NOMO-1 (cell line): Measurements from ENCODE around the gene DGKQ.

Source experiments
- DNase-seq, 2 experiments: peaks; one replicate each; lab custom pipeline; 2025; ENCODE audit not compliant: unreplicated experiment in 2 of 2; lab: John Stamatoyannopoulos, UW

The DGKQ gene

DNA sequence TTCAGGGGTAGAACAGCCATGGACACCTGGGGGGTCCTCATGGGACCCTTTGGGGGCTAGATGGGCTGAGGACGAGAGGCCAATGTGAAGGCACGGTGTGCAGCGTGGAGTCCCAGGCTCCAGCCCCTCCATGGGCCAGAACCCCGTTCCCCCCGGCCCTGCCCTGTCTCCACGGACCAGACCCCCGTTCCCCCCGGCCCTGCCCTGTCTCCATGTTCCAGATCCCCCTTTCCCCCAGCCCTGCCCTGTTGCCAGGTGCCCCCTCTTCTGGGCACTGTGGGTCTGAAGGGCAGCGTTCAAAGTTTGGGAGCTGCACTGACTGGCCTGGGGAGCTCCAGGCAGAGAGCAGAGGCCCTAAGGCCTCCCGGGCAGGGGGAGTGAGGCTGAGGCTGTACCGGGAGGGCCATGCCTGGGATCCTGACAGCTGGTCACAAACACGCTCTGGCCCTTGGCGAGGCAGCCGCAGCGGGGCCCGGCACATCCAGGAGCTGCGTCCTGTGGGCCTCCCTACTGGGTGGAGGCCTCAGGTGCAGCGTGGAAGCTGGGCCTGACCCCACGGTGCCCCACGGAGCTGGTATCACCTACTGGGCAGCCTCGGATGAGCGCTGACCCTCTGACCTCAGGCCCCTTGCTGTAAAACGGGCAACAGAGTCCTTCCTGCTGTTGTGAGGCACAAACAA is 8.9 kb downstream of the DGKQ start:
- no peak for DNase-seq

DNA sequence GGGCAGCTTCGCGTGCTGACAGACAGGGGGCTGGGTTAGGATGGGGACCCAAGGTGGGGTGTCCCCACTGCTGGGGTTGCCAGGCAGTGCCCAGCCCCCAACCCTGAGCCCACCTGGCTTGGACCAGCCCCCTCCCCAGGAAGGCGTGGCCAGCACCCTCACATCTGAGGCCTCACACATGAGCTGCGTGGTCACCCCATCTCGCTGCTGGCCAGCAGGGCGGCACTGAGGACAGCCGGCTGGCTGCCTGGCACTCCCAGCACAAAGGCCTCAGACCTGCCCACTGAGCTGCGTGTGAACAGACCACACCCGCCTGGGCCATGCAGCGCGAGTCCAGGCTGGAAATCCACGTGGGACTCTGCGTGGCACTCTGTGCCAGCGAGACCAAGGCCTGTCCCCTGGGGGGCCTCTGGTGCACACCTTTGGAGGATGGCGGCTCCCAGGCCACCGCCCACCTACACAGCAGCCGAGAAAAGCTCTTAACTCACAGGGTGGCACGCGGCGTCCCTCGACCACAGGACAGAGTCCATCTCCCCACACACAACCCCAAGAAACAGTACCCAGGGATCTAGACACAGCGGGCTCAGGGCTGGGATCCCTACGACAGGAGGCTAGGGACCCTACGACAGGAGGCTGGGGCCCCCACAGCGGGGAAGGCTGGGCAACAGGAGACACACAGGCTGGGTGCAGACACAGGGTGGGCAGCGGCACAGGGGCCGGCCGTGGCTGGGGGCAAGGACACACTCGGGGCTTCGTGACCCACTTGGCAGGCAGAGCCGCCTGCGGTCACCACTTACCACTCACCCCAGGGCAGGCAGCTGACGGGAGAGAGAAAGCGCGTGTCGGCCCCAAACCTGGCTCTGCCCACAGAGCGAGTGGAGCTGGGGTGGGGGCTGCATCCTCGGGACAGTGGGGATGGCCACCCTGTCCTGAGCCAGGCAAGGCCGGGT is 9.8 kb downstream of the DGKQ start:
- DNase-seq, result no peak

DNA sequence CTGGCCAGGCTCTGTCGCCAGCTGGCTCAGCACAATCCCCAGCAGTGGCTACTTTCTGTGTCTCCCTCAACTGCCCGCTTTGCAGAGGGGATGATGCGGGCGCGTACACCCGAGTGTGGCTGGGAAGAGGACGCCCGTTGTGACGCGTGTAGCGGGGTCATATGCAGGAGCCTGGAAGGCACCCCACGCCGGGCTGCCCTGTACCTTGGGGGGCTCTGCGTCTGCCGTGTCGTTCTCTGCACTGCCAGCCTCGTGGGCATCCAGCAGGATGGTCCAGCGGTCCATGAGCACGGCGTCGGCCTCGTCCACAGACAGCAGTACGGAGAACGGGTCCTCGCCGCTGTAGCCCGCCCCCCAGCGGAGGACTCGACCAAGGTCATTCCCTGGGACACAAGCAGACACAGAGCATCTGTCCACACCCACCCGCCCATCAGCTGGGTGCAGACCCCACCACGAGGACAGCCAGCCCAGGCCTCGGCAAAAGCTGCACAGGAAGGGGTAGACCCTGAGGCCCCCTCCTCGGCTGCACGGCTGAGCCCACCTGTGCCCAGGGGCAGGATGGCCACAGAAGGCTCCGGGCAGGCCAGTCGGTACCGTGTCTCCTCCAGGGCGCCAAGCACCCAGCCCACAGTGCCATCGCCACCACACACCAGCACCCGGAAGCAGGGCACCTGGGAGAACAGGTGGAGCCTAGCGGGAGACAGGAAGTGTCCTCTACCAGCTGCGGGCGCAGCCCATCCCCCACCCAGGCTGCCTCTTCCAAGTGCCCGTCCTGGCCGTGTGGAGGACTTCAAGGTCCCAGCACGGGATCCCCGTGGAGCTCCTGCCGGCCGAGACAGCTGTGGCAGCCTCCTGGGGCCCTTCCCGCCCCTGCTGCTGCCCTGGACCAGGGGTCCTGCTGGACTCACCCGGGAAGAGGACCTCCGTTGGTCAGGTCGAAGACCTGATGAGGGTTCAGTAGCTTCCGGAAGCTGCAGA is 10.8 kb downstream of the DGKQ start:
- no peak for DNase-seq

DNA sequence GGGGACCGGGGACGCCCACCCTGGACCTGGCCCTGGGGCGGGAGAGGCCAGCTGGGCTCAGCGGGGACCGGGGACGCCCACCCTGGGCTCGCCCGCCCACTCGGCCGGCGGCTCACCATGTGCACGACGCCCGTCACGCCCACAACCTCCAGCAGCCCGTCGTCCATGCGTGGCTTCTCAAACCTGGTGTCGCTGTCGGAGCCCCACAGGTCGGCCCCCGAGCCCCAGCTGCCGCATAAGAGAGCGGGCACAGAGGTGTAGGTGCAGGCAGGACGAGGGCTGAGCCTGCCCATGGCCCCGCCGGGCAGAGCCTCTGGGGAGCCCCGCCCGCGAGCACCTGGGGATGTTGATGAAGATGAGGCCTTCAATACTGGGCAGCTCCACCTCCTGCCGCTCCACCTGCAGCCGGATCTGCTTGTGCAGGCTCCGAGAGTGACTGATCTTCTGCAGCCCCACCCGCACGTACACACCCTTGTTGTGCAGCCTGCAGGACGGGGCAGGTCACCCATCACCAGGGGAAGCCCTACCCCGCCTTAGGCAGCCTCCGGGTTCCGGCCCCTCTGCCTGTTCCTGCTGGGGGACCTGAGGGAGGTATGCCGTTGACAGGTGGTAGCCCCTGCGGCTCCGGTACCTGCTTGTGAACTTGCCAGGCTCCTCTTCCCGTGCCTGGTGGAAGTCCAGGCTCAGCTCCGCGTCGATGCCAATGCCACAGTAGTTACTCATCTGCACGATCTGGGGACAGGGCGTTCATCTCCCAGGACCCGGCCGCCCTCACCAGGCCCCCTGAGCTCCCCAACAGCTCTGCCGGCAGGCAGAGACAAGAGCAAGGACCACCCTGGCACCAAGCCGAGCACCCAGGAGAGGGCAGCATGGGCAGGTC is 11.8 kb downstream of the DGKQ start:
- no peak for DNase-seq

DNA sequence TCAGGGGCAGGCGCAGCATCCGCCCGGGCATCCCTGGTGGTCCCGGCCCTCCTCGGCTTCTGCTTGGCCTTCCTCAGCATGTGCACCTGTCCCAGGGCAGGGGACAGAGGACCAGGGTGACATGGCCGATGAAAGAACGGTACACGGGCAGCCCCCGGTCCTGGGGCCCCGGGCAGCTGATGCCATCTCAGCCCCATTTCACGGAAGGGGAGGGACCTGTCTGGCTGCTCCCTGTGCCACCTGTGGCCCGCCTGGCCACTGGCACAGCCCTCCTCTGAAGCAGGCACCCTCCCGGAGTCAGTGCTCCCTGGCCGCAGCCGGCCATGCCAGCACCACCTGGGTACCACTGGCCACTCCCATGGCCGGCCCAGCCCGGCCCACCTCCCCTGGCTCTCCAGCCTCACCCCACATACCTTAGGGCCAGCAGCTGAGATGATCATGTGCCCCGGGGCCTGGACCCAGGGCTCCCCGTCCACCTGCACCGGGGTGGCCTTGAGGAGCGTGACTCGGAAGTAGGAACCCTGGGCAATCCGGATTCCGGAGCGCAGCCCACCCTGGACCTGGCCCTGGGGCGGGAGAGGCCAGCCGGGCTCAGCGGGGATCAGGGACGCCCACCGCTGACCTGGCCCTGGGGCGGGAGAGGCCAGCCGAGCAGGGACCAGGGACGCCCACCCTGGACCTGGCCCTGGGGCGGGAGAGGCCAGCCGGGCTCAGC is 12.6 kb downstream of the DGKQ start:
- no peak for DNase-seq

DNA sequence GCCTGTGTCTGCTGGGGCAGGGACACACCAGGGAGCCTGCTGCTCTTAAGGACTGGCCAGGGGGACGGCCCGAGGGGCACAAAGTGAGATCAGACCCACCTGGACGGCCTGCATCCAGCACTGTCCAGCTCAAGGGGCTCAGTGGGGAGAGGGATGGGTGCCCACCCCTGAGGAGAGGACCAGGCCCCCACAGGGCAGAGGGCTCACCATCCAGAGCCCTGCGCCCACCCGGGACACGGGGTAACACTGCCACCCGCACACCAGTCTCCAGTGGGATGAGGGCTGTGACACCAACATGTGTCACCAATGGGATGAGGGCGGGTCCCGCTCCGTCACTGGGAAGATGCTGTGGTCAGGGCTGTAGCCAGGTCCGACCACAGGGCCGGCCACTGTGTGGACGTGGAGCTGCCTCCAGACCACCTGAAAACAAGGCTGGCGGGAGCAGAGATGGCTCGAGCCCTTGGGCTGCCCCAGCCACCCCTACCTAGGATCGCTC is 13.2 kb downstream of the DGKQ start:
- DNase-seq, result no peak

DNA sequence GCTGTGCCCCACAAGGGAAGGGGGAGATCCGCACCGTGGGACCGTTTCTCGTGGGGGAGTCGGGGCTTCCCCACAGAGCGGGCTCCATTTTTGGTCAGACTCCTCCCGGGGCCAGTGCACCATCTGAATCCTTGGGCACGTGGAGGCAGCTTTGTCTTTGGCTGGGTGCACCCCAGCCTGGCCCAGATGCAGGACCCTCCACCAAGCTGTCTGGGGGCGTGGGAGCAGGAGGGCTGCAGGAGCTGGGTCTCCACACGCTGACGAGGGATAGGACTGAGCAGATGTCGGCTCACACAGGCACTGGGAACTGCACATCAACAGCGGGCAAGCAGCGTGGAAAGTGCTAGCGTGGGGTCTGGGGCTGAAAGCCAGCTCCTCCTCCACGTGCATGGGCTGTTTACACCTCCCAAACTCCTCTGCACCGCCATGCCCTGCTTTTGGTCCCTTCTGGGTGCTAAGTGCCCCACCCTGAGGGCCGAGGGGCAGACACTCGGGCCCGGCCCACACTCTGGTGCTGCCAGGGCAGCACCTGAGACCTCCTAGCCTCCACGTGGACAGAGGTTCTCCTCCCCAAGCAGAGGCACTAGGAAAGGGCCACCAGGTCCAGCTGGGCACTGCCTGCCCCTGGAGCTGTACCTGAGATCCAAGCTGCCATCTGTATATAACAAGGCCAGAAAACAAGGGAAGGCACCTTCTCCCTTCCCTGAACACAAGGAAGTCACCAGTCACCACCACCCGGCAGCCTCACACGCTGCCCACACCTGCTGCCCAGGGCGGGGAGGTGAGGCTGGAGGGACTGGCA is 13.8 kb downstream of the DGKQ start:
- DNase-seq, result no peak

DNA sequence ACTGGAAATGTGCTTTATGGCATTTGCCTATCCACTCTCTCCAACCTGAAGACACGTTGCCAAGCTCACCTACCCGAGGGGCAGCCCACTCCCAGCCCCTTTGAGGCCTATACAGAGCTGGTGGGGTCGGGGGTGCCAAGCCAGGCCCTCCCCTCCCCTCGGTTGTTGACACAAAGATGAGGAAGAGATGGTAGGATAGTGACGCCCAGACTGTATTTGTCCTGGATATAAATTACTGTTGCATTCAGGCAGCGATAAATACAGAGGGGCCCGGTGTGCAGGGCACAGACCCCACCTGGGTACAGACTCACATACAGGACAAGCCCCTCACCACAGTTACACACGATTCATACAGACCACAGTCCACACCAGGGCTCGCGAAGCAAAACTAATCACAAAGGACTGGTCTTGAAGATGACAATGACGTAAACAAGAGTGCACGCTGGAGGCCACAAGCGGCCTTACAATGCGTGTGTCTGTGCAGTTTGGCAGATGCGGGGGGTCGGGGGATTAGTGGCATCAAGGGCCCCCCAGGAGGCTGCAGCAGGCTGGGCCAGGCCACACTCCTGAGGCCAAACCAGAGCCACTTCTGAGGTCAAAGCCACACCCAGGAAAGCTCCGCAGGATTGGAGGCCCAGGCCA is 14.6 kb downstream of the DGKQ start:
- no peak for DNase-seq

DNA sequence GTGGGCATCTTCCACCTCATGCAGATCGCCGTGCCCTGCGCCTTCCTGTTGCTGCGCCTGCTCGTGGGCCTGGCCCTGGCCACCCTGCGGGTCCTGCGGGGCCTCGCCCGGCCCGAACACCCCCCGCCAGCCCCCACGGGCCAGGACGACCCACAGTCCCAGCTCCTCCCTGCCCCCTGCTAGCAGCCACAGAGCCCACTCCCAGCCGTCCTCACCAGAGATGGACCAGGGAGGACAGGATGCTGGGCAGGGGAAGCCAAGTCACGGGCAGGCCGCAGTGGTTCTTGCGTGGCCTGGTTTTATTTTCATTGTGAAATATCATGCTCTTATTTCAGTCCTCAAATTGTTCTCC is 15.1 kb downstream of the DGKQ start:
- no peak for DNase-seq

DNA sequence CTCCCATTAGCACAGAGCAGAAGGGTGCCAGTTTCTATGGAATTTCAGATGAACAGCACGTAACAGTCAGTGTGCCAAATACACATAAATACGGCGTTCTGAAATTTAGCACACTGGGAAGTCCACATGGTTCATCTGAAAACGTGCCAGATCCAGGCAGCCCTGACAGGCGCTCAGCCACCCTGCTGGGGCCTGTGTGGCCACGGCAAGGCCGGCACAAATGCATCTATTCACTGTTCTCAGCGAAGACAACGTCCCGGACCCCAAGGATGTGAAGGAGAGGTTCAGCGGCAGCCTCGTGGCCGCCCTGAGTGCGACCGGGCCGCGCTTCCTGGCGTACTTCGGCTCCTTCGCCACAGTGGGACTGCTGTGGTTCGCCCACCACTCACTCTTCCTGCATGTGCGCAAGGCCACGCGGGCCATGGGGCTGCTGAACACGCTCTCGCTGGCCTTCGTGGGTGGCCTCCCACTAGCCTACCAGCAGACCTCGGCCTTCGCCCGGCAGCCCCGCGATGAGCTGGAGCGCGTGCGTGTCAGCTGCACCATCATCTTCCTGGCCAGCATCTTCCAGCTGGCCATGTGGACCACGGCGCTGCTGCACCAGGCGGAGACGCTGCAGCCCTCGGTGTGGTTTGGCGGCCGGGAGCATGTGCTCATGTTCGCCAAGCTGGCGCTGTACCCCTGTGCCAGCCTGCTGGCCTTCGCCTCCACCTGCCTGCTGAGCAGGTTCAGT is 15.6 kb downstream of the DGKQ start:
- DNase-seq, result no peak

DNA sequence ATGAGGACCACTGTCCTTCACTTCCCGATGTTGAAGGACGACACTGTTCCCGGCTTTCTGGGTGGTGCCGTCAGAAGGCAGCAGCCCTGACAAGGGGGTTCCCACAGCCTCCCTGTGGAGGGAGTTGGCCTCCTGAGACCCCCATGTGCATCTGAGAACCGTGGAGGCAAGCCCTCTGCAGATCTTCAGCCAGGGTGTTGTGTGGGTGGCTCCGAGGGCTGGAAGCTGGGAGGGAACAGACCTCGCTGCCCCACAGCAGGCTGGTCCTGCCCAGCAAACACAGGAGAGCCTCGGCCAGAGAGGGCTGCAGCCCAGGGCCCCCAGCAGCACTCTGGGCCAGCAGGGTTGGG is 16.2 kb downstream of the DGKQ start:
- DNase-seq, result no peak

DNA sequence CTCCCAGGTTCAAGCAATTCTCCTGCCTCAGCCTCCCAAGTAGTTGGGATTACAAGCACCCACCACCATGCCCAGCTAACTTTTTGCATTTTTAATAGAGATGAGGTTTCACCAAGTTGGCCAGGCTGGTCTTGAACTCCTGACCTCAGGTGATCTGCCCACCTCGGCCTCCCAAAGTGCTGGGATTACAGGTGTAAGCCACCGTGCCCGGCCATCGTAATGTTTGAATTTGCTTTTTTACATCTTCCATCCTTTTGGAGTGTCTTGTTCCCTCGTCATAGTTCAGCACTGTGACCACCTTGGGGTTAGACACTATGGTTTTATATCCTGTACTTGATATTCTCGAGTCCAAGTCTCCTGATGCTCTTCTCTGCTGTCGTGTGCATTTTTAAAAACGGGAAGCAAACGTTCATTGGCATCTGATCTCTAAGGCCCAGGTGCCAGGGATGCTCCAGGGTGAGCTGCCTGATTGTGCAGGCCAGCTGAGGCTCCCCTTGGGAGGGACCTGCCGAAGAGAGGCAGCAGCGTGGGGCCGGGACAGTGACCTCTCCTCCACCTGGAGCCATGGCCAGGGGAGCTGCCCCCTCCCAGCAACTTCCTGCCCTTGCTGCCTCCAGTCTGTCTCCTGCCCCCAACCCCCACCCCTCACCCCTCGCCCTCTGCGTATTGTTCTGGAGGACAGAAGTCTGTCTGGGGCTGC is 16.7 kb downstream of the DGKQ start:
- no peak for DNase-seq

DNA sequence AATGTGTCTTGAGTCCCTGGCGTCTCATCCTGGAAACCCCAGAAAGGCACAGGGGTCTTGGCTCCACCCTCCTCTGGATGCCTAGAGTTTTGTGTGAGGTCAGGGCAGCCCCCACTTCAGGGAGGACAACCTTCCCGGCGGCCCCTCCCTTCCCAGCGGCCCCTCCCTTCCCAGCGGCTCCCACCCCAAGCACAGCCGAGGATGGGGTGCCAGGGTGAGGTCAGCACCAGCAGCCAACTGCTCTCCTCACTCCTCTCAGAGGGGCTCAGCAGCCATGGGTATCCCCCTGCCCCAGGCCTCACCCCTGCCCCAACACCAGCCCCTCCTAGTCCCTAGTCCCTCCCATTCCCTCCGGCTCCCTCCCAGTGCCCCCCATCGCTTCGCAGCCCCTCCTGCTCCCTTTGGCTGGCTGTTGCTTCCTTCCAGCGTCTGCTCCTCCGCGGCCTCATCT is 17.4 kb downstream of the DGKQ start:
- no peak for DNase-seq

DNA sequence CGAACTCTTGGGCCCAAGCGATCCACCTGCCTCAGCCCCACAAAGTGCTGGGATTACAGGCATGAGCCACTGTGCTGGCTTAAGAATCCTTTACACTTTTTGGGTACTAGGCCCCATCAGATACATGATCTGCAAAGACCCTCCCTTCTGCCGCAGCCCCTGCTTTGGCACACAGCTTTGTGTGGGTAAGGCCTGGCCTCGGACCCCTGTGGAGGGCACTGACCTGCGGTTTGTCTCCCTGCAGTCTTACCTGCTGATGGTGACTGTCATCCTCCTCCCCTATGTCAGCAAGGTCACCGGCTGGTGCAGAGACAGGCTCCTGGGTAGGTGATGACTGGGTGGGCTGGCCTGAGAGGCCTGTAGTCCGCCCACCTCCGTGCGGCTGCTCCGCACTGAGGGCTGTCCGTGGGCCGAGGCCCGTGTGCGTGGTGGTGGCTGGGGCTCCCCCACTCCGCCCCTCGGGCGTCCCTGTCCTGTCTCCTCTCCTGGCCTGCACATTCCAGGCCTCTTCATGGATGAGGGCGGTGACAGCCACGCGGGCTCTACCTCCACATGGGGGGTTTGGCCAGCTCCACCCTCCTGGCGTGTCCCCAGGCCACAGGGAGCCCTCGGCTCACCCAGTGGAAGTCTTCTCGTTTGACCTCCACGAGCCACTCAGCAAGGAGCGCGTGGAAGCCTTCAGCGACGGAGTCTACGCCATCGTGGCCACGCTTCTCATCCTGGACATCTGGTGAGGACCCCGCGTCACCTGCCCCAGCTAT is 18.0 kb downstream of the DGKQ start:
- DNase-seq, result no peak

DNA sequence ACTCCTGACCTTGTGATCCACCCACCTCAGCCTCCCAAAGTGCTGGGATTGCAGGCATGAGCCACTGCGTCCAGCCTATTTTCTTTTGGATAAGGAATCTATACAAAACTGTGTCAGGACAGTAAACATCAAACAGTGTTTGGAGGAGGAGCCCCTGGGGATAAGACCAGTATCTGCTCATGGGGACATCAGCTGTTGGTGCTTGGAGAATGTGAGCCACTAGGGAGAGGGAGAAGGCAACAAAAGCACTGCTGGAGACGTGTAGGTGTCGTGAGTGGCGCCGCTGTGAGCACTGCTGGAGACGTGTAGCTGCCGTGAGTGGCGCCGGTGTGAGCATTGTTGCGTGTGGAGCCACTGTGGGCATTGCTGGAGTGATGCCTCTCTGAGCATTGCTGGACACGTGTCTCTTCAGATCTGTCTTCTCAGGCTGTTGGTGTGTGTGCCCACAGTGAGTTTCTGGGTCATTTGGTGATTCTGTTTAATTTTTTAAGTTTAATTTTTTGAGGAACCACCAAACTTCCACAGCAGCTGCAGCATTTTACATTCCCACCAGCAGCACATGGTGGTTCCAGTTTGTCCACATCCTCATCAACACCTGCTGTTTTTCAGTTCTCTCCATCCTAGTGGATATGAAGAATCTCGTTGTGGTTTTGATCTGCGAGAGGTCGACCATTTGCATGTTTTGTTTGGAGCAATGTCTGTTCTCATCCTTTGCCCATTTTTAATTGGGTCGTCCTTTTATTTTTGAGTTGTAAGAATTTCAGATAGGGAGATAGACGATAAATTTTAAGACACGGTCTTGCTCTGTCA is 19.0 kb downstream of the DGKQ start:
- DNase-seq, result no peak
